Measurements from ENCODE around the gene RELA.

The RELA gene

DNA sequence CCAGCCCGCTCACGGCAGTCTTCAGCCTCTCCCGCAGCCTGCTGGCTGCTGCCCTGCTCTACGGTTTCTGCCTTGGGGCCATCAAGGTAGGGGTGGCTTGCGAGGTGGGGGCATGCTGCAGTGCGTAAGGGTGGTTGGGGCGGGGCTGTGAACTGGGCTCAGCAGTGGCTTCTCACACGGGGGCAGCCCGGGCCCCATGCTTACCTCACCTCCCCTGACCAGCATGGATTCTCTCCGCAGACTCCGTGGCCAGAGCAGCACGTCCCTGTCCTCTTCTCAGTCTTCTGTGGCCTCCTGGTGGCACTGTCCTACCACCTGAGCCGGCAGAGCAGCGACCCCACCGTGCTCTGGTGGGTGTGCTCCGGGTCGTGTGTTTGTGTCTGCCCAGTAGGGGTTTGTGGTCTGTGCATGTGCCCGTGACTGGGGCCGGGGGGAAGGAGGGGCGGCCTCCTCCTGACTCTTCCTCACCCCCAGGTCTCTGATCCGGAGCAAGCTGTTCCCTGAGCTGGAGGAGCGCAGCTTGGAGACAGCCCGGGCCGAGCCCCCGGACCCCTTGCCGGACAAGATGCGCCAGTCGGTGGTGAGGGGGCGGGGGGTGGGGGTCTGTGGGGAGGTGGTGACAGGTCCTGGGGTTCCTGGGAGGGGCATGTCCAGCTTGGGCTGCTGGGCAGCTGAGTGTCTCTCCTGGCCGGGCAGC, 37.6 kb downstream of the RELA start:
- ChIA-PET CTCF (interaction anchor here (0.8 to 4.7 kb wide), 25 partner anchors 8 to 265 kb away, joined by 3 to 54 read pairs (median 4); partner anchors contain the start of genes AP5B1, CCDC85B, KAT5 and PCNX3), POLR2A (interaction anchor here (0.6 kb wide), 1 partner anchor 12 kb away, joined by 3 read pairs; no protein-coding TSS in a partner anchor)
- no peak for DNase-seq (ENCODE audit: extremely low spot score)
- TF ChIP-seq, protein P1, sequence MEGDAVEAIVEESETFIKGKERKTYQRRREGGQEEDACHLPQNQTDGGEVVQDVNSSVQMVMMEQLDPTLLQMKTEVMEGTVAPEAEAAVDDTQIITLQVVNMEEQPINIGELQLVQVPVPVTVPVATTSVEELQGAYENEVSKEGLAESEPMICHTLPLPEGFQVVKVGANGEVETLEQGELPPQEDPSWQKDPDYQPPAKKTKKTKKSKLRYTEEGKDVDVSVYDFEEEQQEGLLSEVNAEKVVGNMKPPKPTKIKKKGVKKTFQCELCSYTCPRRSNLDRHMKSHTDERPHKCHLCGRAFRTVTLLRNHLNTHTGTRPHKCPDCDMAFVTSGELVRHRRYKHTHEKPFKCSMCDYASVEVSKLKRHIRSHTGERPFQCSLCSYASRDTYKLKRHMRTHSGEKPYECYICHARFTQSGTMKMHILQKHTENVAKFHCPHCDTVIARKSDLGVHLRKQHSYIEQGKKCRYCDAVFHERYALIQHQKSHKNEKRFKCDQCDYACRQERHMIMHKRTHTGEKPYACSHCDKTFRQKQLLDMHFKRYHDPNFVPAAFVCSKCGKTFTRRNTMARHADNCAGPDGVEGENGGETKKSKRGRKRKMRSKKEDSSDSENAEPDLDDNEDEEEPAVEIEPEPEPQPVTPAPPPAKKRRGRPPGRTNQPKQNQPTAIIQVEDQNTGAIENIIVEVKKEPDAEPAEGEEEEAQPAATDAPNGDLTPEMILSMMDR (IDR thresholded peaks at IDR 0.05; ENCODE audit: control extremely low read depth, extremely low read depth, low read depth, missing control alignments) = no peak

- POLR2A ChIA-PET = no interaction called here
- DNase-seq (ENCODE audit: extremely low spot score) = no peak
- CTCF ChIA-PET = interaction anchor here (0.9 to 4.7 kb wide), 10 partner anchors 7 to 236 kb away, joined by 3 to 54 read pairs (median 4); partner anchors contain the start of genes KAT5 and SIPA1
- TF ChIP-seq, protein P1 (IDR thresholded peaks at IDR 0.05; ENCODE audit: control extremely low read depth, extremely low read depth, low read depth, missing control alignments) = no peak
Measured at GRCh38 chr11:65623852-65624616, 38.7 kb downstream of the RELA start.

GRCh38 chr11:65623177-65623576, 39.5 kb downstream of the RELA start:
- CTCF ChIA-PET = interaction anchor here (1.0 to 4.7 kb wide), 5 partner anchors 10 to 157 kb away, joined by 3 to 54 read pairs (median 3); partner anchors contain the start of gene SIPA1

GRCh38 chr11:65622011-65622410, 40.7 kb downstream of the RELA start:
- CTCF ChIA-PET = interaction anchor here (1.1 kb wide), 1 partner anchor 446 kb away, joined by 3 read pairs; no protein-coding TSS in a partner anchor
- no peak for DNase-seq (ENCODE audit: extremely low spot score)
- POLR2A ChIA-PET = no interaction called here
- TF ChIP-seq, protein P1 (IDR thresholded peaks at IDR 0.05; ENCODE audit: control extremely low read depth, extremely low read depth, low read depth, missing control alignments) = no peak

More at GRCh38 chr11:65623177-65623576, 39.5 kb downstream of the RELA start:
- TF ChIP-seq, protein P1 (IDR thresholded peaks at IDR 0.05; ENCODE audit: control extremely low read depth, extremely low read depth, low read depth, missing control alignments) = no peak
- POLR2A ChIA-PET = interaction anchor here (0.6 to 0.7 kb wide), 2 partner anchors 10 to 215 kb away, joined by 3 to 4 read pairs; no protein-coding TSS in a partner anchor
- no peak for DNase-seq (ENCODE audit: extremely low spot score)

DNA sequence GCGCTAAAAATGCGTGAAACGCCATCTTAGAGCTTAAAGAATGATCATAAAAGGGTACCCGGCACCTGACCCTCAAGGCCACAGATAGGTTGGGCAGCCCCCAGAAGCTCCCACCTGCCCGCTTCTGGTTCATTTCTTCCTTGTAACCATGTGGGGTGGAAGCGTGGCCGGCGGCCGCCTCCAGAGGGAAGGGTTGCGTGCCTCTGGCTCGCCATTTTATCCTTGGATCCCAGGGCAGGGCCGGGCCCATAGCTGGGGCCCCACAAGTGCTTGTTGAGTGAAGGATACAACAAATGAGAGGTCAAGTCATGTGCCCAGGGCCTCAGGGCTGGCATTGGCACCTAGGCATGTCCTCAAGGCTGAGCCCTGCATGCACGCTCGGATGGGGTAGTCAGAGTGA, 41.3 kb downstream of the RELA start:
- CTCF ChIA-PET = interaction anchor here (1.1 to 1.5 kb wide), 2 partner anchors 16 to 446 kb away, joined by 3 to 6 read pairs; partner anchors contain the start of gene SIPA1
- TF ChIP-seq, protein P1 (IDR thresholded peaks at IDR 0.05; ENCODE audit: control extremely low read depth, extremely low read depth, low read depth, missing control alignments) = no peak
- POLR2A ChIA-PET = no interaction called here
- DNase-seq (ENCODE audit: extremely low spot score) = no peak

- TF ChIP-seq, protein P1 (IDR thresholded peaks at IDR 0.05; ENCODE audit: control extremely low read depth, extremely low read depth, low read depth, missing control alignments) = no peak
- ChIA-PET CTCF (interaction anchor here (1.3 to 1.6 kb wide), 3 partner anchors 17 to 159 kb away, joined by 4 to 6 read pairs (median 4); partner anchors contain the start of gene SIPA1), POLR2A (no interaction called here)
- no peak for DNase-seq (ENCODE audit: extremely low spot score)
Measured at GRCh38 chr11:65620666-65621065, 42.0 kb downstream of the RELA start.
